ENCODE data around the gene REG1B. TPM values are rescaled to one million over a fixed set of nuclear protein-coding genes. Genes with fewer than 3 reads are reported as not detected.

Gene REG1B
- total and polyA plus RNA-seq, 2 donors (not counting 3 experiments of a cell fraction or from before 2014, with no cell fraction given), result not detected

DNA sequence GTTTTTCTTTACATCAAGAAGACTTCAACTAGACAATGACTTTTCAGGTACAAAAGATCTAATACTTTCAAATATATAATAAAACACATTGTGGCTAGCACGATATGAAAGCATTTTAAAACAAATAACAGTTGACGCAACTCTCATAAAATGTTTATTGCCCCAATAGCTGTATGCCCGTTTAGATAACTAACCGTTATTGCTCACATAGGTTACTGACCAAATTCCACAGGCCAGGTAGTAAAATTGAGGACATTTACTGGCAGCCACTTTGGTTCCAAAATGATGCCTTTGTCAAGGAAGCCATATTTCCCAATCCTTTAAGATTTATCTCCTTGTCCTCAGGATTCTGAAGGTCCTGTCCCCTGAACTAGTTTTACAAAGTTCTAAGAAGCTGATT is 2.9 kb upstream of the REG1B start:
- H3K79me2 ChIP-seq (ENCODE audit: control insufficient read depth, insufficient read depth, low read length), result no peaks in the 10 kb centered on the region
- DNase-seq (ENCODE audit: low read depth, low spot score) (no peak), FAIRE-seq (no peak)
- CTCF ChIA-PET, result no interaction called here
- no peak overlapping the region for H3K4me2 ChIP-seq (ENCODE audit: insufficient read depth, low read length)
- H3K36me3 ChIP-seq (ENCODE audit: control insufficient read depth in 2 of 2, extremely low read depth in 1 of 2, insufficient read depth in 2 of 2, low read length in 2 of 2), result no peaks in the 10 kb centered on the region
- BruUV-seq (replicated peaks), result no TSS peak
- POLR2A ChIA-PET, result no interaction called here
- intact Hi-C loops (cut with micrococcal nuclease) (no loop called here), dilution Hi-C loops (cut with MboI; ENCODE audit: extremely low pct_ligation_motif_present, low sequenced_read_pairs) (no loop called here)
- TF ChIP-seq MYC (IDR thresholded peaks at IDR 0.05; ENCODE audit: low read depth, low read length) (no peak), POLR2AphosphoS5 (IDR thresholded peaks at IDR 0.05; ENCODE audit: insufficient read depth, low read depth, low read length) (no peak), FOS (IDR thresholded peaks at IDR 0.05; ENCODE audit: borderline replicate concordance, insufficient read depth, low read length) (no peak), POLR2A (IDR thresholded peaks at IDR 0.05; ENCODE audit: low read depth, low read length) (no peak), GATA2 (IDR thresholded peaks at IDR 0.05; ENCODE audit: insufficient read depth, insufficient read length, low read depth, low read length) (no peak), MAX (IDR thresholded peaks at IDR 0.05; ENCODE audit: insufficient read depth, insufficient read length) (no peak), JUN (IDR thresholded peaks at IDR 0.05; ENCODE audit: borderline replicate concordance, insufficient read depth, insufficient read length, low read depth) (no peak), EZH2 (IDR thresholded peaks at IDR 0.05; ENCODE audit: borderline replicate concordance, low read depth, low read length, severe bottlenecking) (no peak)
- TF ChIP-seq, protein P1, sequence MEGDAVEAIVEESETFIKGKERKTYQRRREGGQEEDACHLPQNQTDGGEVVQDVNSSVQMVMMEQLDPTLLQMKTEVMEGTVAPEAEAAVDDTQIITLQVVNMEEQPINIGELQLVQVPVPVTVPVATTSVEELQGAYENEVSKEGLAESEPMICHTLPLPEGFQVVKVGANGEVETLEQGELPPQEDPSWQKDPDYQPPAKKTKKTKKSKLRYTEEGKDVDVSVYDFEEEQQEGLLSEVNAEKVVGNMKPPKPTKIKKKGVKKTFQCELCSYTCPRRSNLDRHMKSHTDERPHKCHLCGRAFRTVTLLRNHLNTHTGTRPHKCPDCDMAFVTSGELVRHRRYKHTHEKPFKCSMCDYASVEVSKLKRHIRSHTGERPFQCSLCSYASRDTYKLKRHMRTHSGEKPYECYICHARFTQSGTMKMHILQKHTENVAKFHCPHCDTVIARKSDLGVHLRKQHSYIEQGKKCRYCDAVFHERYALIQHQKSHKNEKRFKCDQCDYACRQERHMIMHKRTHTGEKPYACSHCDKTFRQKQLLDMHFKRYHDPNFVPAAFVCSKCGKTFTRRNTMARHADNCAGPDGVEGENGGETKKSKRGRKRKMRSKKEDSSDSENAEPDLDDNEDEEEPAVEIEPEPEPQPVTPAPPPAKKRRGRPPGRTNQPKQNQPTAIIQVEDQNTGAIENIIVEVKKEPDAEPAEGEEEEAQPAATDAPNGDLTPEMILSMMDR (IDR thresholded peaks at IDR 0.05; ENCODE audit: extremely low read depth in 1 of 2, insufficient read depth in 1 of 2, low read depth in 1 of 2, low read length in 2 of 2), result no peak
- H3K4me1 ChIP-seq (ENCODE audit: control insufficient read depth, extremely low read depth, insufficient read depth, low read length), result no peaks in the 10 kb centered on the region
- peaks cover 2% of the 10 kb centered on the region for H3K9me3 ChIP-seq (replicated peaks; ENCODE audit: control insufficient read depth, insufficient read depth, low read length)
- H3K27me3 ChIP-seq (ENCODE audit: control insufficient read depth in 2 of 2, insufficient read depth in 2 of 2, low read length in 2 of 2), result no peaks in the 10 kb centered on the region
- H4K20me1 ChIP-seq (replicated peaks; ENCODE audit: control insufficient read depth, extremely low read depth, insufficient read depth, low read length), result no peaks in the 10 kb centered on the region
- H3K4me3 ChIP-seq (replicated peaks in 1 of 3; ENCODE audit: insufficient read depth in 1 of 3, low read depth in 1 of 3, low read length in 3 of 3), result no peak overlapping the region
- H3K9me1 ChIP-seq (replicated peaks; ENCODE audit: control insufficient read depth, extremely low read depth, insufficient read depth, low read length), result no peaks in the 10 kb centered on the region
- no peak overlapping the region for H3K27ac ChIP-seq (ENCODE audit: insufficient read depth, low read depth, low read length)
- H2AFZ ChIP-seq (ENCODE audit: low read depth, low read length), result no peak overlapping the region
- H3K9ac ChIP-seq (replicated peaks; ENCODE audit: extremely low read depth, insufficient read depth, low read length), result no peak overlapping the region
